Measurements from ENCODE around the gene RASSF4.
"Not testable (repeated sequence)": the region's sequence is repeated elsewhere in the genome, so short reads cannot be mapped to it uniquely, and the experiment has no call there.

RASSF4 gene

DNA sequence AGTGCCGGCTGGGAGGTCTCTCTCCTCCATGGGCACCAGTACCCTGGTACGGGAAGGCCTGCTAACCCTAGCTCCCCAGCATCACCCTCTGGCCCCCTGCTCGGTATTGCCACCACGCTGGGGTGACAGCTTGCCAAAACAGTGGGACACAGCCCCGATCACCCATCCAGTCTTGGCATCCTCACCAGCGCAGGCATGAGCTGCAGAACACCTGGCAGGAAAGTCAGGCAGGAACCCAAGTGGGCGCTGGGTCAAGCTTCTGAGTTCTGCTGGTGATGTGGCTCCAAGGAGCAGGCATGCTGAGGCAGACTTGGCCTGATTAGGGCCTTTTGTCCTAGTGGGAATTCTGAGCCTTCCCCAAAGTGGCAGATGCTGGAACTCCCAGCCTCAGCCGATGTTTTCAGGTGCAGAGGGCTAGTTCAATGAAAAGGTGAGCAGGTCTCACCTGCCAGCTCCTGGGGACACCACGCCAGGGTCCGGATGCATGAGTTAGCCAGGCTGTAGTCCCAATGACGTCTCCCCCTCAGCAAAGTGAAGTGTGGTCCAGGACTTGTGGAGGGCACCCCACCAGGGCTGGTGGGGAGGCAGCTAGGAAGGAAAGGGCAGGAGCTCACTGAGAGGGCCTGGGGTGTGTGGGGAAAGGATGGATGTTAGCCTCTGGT is 32.6 kb downstream of the RASSF4 start:
- no peak for DNase-seq

DNA sequence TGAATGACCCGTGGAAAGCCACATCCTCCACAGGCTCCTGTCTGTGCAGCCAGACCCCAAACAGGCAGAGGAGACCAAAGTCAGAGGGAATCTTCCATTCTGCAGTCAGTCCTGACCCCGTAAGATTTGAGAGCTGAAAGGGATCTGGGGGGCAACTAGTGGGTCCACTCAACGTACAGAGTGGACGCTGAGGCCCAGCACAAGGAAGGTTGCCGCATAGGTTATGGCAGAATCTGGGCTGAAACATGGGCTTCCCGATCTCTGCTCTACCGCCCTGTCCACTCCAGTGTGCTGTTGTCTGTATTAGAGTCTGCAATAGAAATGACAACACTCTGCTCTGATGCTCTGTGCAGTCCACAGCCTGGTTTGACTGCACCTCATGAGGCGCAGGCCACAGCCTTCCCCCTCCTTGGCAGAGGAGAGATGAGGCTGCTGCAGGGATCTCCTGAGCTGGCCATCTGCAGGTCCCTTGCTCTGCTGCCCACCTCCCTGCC is 33.2 kb downstream of the RASSF4 start:
- DNase-seq, result no peak

DNA sequence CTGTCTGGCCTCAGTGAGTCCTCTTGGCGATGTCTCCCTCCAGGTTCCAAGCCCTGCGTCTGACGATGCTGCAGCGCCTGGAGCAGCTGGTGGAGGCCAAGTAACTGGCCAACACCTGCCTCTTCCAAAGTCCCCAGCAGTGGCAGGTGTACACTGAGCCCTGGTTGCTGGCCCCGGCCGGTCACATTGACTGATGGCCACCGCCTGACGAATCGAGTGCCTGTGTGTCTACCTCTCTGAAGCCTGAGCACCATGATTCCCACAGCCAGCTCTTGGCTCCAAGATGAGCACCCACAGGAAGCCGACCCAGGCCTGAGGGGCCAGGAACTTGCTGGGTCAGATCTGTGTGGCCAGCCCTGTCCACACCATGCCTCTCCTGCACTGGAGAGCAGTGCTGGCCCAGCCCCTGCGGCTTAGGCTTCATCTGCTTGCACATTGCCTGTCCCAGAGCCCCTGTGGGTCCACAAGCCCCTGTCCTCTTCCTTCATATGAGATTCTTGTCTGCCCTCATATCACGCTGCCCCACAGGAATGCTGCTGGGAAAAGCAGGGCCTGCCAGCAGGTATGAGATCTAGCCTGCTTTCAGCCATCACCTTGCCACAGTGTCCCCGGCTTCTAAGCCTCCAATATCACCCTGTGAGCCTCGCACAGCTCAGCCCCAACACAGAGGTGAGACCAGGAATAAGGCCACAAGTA is 33.8 kb downstream of the RASSF4 start:
- DNase-seq, result no peak

DNA sequence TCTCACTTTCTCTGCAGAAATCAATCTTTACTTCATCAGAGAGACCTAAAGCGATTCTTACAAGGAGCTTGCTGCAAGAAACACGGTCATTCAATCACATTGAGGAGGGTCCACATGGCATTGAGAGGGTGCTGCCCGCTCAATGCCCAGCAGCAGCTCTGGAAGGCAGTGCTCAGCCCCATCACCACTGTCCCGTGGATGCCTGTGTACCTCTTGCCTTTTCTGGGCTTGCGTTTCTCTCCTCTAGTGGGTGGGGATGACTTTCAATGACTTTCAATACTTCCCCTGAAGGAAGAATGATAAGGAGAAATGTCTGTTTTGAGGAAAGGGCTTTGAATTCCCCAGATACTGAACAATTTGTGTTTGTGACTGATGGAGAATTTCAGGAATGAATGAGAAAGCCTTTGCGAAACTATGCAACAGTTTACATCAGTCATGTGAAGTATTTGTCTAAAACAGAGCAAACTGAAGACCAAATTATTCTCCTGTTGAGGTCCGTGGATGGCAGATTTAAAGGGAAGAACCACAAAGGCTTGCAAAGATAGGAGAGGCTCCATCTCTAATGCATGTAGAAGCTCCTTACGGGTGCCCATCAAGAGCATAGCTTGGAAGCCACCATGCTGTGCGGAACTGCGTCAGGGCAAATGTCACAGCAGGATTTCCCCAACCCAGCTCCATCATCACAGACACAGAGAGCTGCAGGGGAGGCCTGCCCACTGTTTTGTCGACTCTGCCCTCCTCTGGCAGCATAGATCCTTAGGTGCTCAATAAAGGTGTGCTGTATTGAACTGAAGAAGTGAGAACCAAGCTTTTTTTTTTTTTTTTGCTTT is 34.5 kb downstream of the RASSF4 start:
- no peak for DNase-seq

DNA sequence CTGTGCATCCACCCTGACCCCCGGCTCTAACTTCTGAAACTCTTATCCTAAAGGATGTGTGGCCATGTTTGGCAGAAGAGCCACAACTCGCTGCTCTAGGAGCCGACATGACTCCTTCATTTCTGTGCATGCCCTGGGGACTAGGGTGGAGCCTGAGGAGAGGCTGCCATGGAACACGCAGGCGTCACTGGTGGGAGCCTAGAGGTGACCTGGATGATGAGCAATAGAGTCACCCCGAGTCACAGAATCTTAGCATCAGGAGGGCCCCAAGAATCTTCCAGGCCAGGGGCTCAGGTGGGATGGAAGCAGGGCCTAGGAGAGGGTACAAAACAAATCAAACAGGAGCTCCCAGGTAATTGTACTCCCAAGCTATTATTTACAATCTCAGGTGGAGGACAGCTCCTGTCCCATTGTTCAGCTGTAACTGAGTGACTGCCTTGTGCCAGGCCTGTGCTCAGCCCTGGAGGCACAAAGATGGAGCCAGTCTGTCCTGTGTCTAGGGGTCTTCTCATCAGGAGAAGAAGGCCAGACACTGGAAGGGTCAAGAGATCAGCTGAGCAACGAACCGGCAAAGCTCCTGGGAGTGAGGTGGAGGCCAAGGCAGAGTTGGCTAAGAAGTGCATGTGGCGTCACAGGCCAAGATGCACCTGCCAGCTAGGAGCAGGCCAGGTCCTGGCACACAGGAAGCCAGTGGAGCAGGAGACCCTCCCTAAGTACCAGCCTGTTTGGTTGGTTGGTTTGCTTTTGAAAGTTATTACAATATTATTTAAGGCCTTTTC is 35.3 kb downstream of the RASSF4 start:
- DNase-seq, result no peak

DNA sequence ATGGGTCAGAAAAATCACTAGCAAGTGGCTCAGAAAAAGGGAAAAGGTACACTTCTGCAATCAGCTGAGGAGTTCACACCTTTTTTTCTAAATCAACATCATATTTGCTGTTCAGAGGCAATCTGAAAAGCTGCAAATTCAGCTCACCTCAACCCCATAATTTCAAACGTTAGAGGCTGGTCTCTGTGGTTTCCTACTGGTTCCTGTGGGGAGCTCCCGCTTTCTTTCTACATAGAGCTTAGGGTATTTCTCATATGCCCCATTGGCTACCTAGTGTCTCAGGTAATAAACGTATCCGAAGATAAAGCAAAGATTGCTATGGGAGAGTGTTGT is 35.9 kb downstream of the RASSF4 start:
- no peak for DNase-seq

DNA sequence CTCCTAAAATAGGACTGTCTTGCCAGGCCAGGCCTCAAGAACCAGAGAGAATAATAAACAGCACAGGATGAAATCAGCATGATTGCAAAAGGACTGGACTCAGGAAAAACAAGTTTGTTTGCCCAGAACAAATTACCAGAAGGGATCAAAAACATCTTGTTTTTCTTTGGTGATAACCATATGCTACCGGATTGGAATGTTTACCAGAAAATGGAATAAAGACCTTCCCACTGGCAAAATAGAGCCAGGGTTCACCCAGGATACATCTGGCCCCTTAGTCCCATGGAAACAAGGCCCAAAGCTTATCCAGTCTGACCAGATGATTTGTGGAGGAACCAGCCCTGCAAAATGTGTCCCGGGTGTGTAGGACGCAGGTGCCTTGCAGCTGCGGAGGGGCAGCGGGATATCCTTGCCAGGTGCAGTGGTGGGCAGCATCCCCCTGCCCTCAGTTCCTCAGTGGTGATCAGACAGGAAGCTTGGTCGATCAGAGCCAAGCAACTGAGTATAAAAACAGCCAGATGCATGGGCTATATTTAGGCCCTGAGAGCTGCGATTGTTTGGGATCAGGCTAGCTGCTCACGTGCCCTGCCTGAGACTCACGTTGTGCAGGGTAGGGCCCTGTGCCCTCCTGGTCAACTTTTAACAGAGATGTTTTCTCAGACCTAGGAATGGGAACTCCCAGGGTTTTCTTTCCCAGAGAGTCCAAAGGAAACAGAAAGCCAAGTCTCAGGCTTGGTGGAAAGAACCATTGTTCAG is 36.5 kb downstream of the RASSF4 start:
- DNase-seq, result no peak

DNA sequence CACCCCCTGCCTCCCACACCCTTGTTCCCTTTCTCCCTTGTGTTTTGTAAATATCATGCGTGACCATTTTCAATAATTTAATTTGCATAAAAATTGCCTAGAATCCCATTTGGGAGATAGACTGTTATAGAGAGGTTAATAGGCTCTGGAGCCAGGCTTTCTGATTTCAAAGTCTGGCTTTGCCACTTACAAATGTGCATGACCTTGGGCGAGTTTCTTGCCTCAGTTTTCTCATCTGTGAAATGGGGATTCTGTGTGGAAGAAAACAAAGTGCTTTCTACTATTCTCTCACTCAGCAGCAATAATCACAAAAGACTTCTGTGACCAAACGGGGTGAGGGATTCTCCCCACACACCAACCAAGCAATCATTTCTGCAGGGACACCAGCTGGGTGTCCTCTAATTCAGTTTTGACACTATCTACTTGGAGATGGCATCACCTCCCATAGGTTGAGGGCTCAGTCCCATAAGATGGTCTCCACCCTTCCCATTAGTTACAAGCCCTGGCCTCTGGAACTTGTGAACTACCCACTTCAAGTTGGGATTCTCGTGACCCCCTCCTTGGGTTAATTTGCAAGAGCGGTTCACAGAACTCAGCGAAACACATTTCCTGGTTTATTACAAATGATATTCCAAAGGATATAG is 37.6 kb downstream of the RASSF4 start:
- no peak for DNase-seq

DNA sequence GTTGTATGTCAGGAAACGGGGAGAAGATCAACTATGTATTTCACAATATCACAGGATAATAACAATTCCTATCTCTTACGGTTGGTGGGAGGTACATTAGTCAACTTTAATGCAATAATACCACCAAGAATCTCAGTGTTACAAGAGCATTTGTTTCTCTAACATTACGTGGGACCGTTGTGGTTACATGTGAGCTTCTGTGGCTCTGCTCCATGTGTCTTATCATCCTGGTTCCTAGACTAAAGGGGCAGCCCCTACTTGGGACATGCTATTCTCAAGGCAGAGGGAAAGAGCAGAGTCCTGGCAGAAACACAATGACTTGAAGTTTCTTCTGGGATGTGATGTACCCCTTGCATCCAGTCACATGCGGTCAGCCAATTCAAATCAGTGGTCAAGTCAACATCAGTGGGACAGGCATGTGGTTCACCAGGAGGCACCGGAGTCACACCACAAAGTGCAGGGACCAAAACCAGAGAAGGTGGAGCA is 38.6 kb downstream of the RASSF4 start:
- DNase-seq, result no peak

DNA sequence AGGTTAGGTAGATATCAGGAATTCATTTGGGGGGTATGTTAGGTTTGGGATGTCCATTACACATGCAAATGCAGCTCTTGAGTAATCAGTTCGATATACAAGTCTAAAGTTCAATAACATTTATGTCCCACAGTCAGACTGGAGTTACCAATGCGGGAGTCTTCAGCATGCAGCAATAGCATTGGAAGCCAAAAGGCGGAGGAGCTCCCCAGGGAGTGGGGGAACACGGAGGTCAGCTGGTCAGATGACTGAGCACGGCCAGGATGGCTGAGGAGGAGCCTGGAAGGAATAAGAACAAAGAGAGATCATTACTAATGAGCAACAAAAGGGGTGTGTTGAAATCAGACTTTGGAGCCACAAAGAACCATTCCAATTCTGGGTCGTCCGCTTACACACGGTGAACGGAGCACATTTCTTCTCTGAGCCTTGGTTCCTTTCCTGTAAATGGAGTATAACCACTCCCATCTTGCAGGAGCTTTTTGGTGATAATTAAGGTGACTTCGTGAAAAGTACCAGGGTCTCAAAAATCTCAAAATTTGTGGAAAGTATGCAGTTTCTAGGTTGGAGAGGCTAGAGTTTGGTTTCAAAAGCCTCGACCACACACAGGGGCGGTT is 40.6 kb downstream of the RASSF4 start:
- DNase-seq, result no peak

DNA sequence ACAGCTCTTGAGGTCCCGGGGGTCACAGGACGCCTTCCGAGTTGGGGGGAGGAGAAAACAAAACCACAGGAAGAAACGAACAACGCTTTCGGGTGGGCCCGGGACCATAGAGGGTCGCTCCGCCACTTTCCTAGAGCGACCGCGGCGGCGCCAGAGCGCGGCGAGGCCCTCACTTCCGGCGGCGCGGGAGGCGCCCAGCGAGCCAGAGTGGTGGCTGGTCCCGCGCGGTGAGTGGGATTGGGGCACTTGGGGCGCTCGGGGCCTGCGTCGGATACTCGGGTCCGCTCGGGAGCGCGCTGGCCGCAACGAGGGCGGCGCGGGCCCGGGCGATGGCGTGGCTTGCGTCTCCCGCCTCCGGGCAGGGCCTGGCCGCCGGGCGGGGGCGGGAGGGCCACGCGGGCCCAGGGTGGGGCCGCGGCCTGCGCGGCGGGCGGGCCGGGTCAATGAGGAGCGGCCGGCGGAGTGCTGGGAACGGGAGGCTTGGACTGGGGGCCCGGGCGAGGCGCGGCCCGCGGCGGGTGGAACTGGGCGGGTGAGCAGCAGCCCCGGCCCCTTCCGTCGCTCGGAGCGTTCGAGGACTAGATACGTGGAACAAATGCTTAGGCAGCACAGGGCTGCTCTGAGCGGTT is 41.3 kb downstream of the RASSF4 start, which contains the start of gene ZNF22:
Gene ZNF22 (plus strand): TSS at position 172 of the 629 bp plus-strand sequence. CDS start 2,446 bp downstream, outside the sequence.
- DNase-seq, result peak; percentile 58

DNA sequence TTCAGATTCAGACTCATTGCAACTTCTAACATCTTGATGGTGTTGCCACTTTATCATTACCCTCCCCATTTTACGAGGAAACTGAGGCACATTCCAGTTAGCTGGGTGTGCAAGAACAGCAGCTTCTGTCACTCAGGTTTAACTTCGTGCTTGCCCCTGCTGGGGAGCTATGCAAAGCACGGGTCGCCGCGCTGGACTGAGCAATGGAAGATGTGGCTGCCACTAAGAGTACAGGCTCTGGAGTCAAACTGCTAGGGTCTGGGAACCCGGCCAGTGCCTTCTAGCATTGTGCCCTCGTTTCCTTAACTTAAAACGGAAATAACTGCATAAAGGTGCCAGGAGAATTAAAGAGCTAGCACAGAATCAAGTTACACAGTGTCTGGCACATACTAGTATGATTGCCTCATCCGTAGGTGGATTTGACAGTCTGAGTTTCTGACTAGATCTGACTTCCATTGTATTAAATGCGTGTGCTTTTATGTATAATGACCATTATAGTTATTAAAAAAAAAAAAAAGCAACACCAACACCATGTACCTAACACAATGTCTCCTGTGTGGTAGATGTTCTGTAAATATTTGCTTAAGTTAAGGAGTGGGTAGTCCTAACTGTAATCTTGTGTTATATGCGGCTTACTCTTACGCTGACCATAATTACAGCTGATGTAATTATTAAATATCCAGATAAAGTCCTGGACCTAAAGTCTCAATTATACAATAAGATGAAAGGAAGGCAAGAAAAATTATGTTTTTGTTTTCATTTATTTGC is 42.0 kb downstream of the RASSF4 start:
- peak; percentile 38 for DNase-seq

DNA sequence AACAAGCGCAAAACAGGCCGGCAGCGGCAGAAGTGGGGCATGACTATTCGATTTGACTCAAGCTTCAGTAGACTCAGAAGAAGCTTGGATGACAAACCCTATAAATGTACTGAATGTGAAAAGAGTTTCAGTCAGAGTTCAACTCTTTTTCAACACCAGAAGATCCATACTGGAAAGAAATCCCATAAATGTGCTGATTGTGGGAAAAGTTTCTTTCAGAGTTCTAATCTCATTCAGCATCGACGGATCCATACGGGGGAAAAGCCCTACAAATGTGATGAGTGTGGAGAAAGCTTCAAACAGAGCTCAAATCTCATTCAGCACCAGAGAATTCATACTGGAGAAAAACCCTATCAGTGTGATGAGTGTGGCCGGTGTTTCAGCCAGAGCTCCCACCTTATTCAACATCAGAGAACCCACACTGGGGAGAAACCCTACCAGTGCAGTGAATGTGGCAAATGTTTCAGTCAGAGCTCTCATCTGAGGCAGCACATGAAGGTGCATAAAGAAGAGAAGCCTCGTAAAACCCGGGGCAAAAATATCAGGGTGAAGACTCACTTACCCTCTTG is 43.9 kb downstream of the RASSF4 start:
- DNase-seq, result no peak

DNA sequence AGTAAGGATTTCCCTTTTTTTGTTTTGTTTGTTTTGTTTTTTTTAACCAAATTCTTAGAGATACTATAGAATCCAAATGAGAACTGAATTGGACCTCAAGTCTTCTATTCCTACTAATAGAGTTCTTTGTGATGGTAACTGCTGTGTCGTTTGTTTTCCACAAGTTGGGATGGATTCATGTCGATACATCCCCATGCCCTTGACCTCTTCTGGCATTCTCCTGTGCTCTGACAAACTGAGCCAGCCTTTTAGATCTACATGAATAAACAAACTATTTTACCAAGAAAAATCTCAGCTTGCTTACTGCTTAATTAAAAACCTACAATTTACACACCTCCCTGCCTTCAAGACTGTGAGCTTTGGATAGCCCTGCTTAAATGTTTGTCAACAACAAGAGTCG is 45.1 kb downstream of the RASSF4 start:
- no peak for DNase-seq

DNA sequence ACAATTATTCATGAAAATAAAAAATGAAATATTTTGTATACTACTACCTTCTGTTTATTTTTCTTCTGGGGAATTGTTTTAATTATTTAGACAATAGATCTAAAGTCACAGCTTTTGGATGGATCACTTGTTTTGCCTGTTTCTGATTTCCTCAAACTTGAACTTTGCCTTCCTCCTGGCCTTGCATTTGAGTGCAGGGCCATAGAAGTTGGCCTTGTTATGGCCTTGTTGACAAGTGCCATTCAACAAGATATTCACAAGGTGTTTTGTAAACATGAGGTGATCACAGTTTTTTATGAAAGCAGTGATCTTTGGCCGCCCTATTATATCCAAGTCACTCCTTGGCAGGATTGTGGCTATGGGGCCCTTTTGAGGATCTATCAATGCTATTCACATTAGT is 45.7 kb downstream of the RASSF4 start:
- no peak for DNase-seq

DNA sequence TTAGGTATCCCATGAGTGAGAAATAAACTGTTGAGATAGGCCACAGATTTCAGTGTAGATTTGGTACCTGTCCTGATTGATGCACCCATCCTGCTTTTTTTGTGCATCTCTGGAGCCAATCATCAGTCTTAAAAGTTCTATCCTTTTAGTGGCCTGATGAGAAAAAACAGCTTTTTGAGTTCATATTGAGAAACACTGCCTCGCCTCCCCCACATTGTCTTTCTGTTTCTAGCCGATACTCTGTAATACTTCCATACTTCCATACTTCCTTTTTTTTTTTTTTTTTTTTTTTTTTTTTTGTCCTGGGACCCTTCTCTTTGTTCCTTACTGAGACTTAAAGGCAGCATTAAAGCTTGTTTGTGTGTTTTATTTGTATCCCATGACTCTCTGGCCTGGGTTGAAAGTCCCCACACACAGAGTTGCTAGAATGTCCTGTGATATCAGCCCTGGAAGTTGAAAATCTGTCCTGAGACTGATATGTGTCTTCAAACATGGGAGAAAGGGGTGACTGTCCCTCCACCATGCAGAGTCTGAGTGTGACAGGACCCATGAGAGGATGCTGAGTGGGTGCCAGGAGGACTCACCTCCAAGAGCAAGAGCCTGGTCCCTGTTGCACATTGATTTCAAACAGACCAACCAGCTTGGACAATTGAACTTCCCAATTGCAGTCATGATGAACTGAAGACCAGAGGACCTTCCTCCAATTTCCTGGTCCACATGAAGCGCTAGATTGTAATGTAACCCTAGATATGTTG is 46.9 kb downstream of the RASSF4 start:
- DNase-seq, result no peak

DNA sequence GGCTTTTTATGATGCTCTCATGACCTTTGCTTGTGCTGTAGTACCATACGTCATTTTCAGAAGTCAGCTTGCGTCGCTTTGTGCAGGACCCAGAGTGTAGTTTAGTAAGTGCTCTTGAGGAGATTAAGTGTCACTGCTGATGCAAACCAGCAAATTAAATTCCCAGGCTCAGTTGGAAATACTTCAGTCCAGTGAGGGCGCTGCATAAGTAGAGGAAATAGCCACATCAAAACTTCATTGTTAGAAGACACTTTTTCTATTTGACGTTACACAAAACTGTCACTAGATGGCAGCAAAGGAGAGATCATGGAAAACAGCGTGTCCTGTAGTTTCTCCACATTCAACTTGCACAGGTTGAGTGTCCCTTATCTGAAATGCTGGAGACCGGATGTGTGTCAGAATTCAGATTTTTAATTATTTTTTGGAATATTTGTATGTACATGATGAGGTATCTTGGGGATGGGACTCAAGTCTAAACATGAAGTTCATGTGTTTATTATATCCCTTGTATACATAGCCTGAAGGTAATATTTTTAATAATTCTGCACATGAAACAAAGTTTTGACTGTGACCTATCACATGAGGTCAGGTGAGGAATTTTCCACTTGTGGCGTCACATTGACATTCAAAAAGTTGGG is 49.0 kb downstream of the RASSF4 start:
- DNase-seq, result no peak

DNA sequence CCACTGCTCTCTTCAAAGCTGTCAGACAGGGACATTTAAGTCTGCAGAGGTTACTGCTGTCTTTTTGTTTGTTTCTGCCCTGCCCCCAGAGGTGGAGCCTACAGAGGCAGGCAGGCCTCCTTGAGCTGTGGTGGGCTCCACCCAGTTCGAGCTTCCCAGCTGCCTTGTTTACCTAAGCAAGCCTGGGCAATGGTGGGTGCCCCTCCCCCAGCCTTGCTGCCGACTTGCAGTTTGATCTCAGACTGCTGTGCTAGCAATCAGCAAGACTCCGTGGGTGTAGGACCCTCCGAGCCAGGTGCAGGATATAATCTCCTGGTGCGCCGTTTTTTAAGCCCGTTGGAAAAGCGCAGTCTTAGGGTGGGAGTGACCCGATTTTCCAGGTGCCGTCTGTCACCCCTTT is 55.0 kb downstream of the RASSF4 start:
- DNase-seq, result not testable (repeated sequence)

Measured in activated effector memory CD4-positive, alpha-beta T cell treated with Interleukin-2 at 50 U/mL for 16 hours (primary cell).